GM23338 (cell line): Measurements from ENCODE around the gene LXN. TPM values are rescaled to one million over a fixed set of nuclear protein-coding genes. Genes with fewer than 3 reads are reported as not detected.

ENCODE experiments used
- ATAC-seq: fragments of 200-7000 bp; cut with Tn5 transposase; 3 replicates; pipeline ENCODE4 v1.9.1; 2020
- DNase-seq: peaks from one replicate; pipeline ENCODE4 v3.0.0-alpha.2; 2015; ENCODE audit warnings: low spot score
- H2AFZ ChIP-seq: fragments of 200-600 bp; sonication (generic); 2 replicates; pipeline ENCODE4 v1.8.0; 2016; ENCODE audit warnings: antibody characterized with exemption, mild to moderate bottlenecking, moderate library complexity
- H3F3A ChIP-seq: fragments of 200-600 bp; sonication (generic); replicated peaks from 2 replicates; pipeline ENCODE4 v1.8.0; 2017; ENCODE audit warnings: antibody characterized with exemption, mixed run types, low read depth
- H3K27ac ChIP-seq: fragments of 200-600 bp; sonication (generic); 2 replicates; pipeline ENCODE4 v1.6.1; 2016; ENCODE audit warnings: low read depth
- H3K27me3 ChIP-seq: fragments of 200-600 bp; sonication (generic); 2 replicates; pipeline ENCODE4 v1.8.0; 2016; ENCODE audit warnings: mild to moderate bottlenecking, mixed run types, moderate library complexity; ENCODE audit not compliant: insufficient read depth
- H3K36me3 ChIP-seq: fragments of 200-600 bp; sonication (generic); 2 replicates; pipeline ENCODE4 v1.8.0; 2016; ENCODE audit warnings: mild to moderate bottlenecking; ENCODE audit not compliant: insufficient read depth
- H3K4me1 ChIP-seq: fragments of 200-600 bp; sonication (generic); 2 replicates; pipeline ENCODE4 v1.8.0; 2016; ENCODE audit warnings: mild to moderate bottlenecking, moderate library complexity; ENCODE audit not compliant: insufficient read depth
- H3K4me2 ChIP-seq: fragments of 200-600 bp; sonication (generic); 2 replicates; pipeline ENCODE4 v1.7.1; 2017; ENCODE audit warnings: mixed run types
- H3K4me3 ChIP-seq: fragments of 200-600 bp; sonication (generic); 2 replicates; pipeline ENCODE4 v1.6.1; 2016; ENCODE audit warnings: mixed run types
- H3K79me2 ChIP-seq: fragments of 200-600 bp; sonication (generic); replicated peaks from 2 replicates; pipeline ENCODE4 v1.8.0; 2017; ENCODE audit warnings: mild to moderate bottlenecking; ENCODE audit not compliant: insufficient read depth
- H3K9me2 ChIP-seq: fragments of 200-600 bp; sonication (generic); 2 replicates; pipeline ENCODE4 v1.8.0; 2017; ENCODE audit not compliant: insufficient read depth
- H4K20me1 ChIP-seq: fragments of 200-600 bp; sonication (generic); replicated peaks from 2 replicates; pipeline ENCODE4 v1.8.0; 2017; ENCODE audit warnings: mild to moderate bottlenecking; ENCODE audit not compliant: insufficient read depth
- H3K27ac Mint-ChIP-seq: 2 replicates; pipeline ENCODE4 v1.8.0; 2020; ENCODE audit warnings: inconsistent platforms, mild to moderate bottlenecking, moderate library complexity, mixed read lengths
- H3K27me3 Mint-ChIP-seq: 3 replicates; pipeline ENCODE4 v1.8.0; 2022; ENCODE audit warnings: low read depth, mild to moderate bottlenecking, moderate library complexity, mixed read lengths, inconsistent platforms; ENCODE audit not compliant: insufficient read depth, poor library complexity
- H3K36me3 Mint-ChIP-seq: 3 replicates; pipeline ENCODE4 v1.8.0; 2021; ENCODE audit warnings: low read depth, mild to moderate bottlenecking, inconsistent platforms, moderate library complexity, mixed read lengths
- H3K4me1 Mint-ChIP-seq: 3 replicates; pipeline ENCODE4 v1.8.0; 2020; ENCODE audit warnings: mild to moderate bottlenecking, inconsistent platforms, mixed read lengths
- H3K4me3 Mint-ChIP-seq: 3 replicates; pipeline ENCODE4 v1.8.0; 2021; ENCODE audit warnings: moderate library complexity, mild to moderate bottlenecking, inconsistent platforms, mixed read lengths
- H3K9me3 Mint-ChIP-seq: 3 replicates; pipeline ENCODE4 v1.8.0; 2020; ENCODE audit warnings: moderate library complexity, mild to moderate bottlenecking, inconsistent platforms, mixed read lengths
- CREB1 ChIP-seq: fragments of 250-450 bp; sonication (Bioruptor Pico); IDR thresholded peaks from 2 replicates; pipeline ENCODE4 v1.5.0; 2020; ENCODE audit warnings: low read depth, mild to moderate bottlenecking, moderate library complexity
- EZH2 ChIP-seq: fragments of 200-600 bp; sonication (generic); IDR thresholded peaks from one replicate; pipeline ENCODE4 v1.8.0; 2017; ENCODE audit warnings: antibody characterized with exemption, mild to moderate bottlenecking, low read depth; ENCODE audit not compliant: unreplicated experiment
- EZH2phosphoT487 ChIP-seq: fragments of 200-600 bp; sonication (generic); IDR thresholded peaks from one replicate; pipeline ENCODE4 v1.8.1; 2018; ENCODE audit warnings: antibody characterized with exemption; ENCODE audit not compliant: unreplicated experiment
- JUNB ChIP-seq: IDR thresholded peaks from one replicate; pipeline ENCODE4 v1.6.1; 2016; ENCODE audit warnings: antibody characterized with exemption; ENCODE audit not compliant: unreplicated experiment
- NANOG ChIP-seq: IDR thresholded peaks from 2 replicates; pipeline ENCODE4 v1.6.1; 2016; ENCODE audit warnings: antibody characterized with exemption, borderline replicate concordance
- POLR2AphosphoS5 ChIP-seq: IDR thresholded peaks from 2 replicates; pipeline ENCODE4 v1.6.1; 2016; ENCODE audit warnings: antibody characterized with exemption, low read depth
- STAT1 ChIP-seq: IDR thresholded peaks from one replicate; pipeline ENCODE4 v1.6.1; 2016; ENCODE audit warnings: antibody characterized with exemption; ENCODE audit not compliant: unreplicated experiment
- ZNF114 ChIP-seq: fragments of 250-450 bp; sonication (Bioruptor Pico); IDR thresholded peaks from 2 replicates; pipeline ENCODE4 v1.5.0; 2020; ENCODE audit warnings: mild to moderate bottlenecking, moderate library complexity
- ZNF331 ChIP-seq: fragments of 250-450 bp; sonication (Bioruptor Pico); IDR thresholded peaks from 2 replicates; pipeline ENCODE4 v1.5.0; 2020; ENCODE audit warnings: low read depth, mild to moderate bottlenecking, moderate library complexity
- polyA plus RNA-seq: library from polyadenylated mRNA; unstranded; fragments of >200 nt; fragmentation: Nextera tagmentation; extraction: Ambion mirVana; gene quantifications from 2 replicates; pipeline ENCODE4 v1.2.1, GENCODE V29; 2016
- total RNA-seq: library from RNA; depleted of rRNA; stranded (reverse); fragments of >200 nt; shearing (Covaris generic); gene quantifications from 2 replicates; pipeline ENCODE4 v1.2.3, GENCODE V29; 2014
- TF ChIP-seq, protein P1 (sequence below): IDR thresholded peaks from one replicate; pipeline ENCODE4 v1.6.1; 2018; ENCODE audit warnings: antibody characterized with exemption; ENCODE audit not compliant: unreplicated experiment
- TF ChIP-seq, protein P2 (sequence below): IDR thresholded peaks from 2 replicates; pipeline ENCODE4 v1.6.1; 2016; ENCODE audit warnings: antibody characterized with exemption

LXN gene
- total and polyA plus RNA-seq, 2 experiments from 2014 or later: 5.6 to 10.0 TPM

DNA sequence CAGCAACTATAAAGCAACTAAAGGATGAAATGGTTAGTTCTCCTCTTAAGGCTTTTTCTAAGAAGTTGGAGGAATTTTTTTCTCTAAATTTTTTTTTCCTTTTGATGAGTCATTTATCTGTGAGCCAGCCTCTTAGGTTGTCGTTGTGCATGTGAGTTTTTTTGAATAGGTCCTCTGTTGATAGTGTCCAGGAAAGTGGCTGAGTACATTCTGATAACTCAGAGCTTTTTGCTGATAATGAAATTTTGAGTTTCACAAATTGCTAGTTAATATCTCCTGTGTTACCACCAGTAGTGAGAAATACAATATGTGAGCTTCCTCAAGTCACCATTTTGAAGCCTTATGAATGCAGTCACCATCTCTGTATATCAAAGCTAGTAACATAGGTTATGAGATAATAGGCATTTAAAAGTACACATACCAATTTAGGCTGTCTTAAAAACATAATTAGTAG is 7.1 kb upstream of the LXN start:
- TF ChIP-seq ZNF331 (CRISPR knock-in tag) (no peak), CREB1 (CRISPR knock-in tag) (no peak), EZH2phosphoT487 (no peak), NANOG (no peak), ZNF114 (CRISPR knock-in tag) (no peak), JUNB (no peak), POLR2AphosphoS5 (no peak)
- TF ChIP-seq, protein P1, sequence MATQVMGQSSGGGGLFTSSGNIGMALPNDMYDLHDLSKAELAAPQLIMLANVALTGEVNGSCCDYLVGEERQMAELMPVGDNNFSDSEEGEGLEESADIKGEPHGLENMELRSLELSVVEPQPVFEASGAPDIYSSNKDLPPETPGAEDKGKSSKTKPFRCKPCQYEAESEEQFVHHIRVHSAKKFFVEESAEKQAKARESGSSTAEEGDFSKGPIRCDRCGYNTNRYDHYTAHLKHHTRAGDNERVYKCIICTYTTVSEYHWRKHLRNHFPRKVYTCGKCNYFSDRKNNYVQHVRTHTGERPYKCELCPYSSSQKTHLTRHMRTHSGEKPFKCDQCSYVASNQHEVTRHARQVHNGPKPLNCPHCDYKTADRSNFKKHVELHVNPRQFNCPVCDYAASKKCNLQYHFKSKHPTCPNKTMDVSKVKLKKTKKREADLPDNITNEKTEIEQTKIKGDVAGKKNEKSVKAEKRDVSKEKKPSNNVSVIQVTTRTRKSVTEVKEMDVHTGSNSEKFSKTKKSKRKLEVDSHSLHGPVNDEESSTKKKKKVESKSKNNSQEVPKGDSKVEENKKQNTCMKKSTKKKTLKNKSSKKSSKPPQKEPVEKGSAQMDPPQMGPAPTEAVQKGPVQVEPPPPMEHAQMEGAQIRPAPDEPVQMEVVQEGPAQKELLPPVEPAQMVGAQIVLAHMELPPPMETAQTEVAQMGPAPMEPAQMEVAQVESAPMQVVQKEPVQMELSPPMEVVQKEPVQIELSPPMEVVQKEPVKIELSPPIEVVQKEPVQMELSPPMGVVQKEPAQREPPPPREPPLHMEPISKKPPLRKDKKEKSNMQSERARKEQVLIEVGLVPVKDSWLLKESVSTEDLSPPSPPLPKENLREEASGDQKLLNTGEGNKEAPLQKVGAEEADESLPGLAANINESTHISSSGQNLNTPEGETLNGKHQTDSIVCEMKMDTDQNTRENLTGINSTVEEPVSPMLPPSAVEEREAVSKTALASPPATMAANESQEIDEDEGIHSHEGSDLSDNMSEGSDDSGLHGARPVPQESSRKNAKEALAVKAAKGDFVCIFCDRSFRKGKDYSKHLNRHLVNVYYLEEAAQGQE: no peak
- TF ChIP-seq, protein P2, sequence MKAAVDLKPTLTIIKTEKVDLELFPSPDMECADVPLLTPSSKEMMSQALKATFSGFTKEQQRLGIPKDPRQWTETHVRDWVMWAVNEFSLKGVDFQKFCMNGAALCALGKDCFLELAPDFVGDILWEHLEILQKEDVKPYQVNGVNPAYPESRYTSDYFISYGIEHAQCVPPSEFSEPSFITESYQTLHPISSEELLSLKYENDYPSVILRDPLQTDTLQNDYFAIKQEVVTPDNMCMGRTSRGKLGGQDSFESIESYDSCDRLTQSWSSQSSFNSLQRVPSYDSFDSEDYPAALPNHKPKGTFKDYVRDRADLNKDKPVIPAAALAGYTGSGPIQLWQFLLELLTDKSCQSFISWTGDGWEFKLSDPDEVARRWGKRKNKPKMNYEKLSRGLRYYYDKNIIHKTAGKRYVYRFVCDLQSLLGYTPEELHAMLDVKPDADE: no peak
- no peaks in the 10 kb centered on the region for H3K79me2 ChIP-seq
- H3K4me1 ChIP-seq: no peaks in the 10 kb centered on the region
- no peaks in the 10 kb centered on the region for H3F3A ChIP-seq
- H3K27ac Mint-ChIP-seq: no peak overlapping the region
- H3K4me3 Mint-ChIP-seq: no peak overlapping the region
- no peaks in the 10 kb centered on the region for H3K9me3 Mint-ChIP-seq
- H3K36me3 Mint-ChIP-seq: no peaks in the 10 kb centered on the region; the same call in 2 of the 3 replicates
- no peaks in the 10 kb centered on the region for H3K9me2 ChIP-seq
- H3K27me3 ChIP-seq: no peaks in the 10 kb centered on the region
- no peaks in the 10 kb centered on the region for H3K4me1 Mint-ChIP-seq
- H4K20me1 ChIP-seq: no peaks in the 10 kb centered on the region
- DNase-seq (no peak), ATAC-seq (no peak)
- H2AFZ ChIP-seq: no peak overlapping the region
- no peaks in the 10 kb centered on the region for H3K27me3 Mint-ChIP-seq
- no peak overlapping the region for H3K4me3 ChIP-seq
- no peaks in the 10 kb centered on the region for H3K36me3 ChIP-seq
- H3K4me2 ChIP-seq: no peak overlapping the region
- H3K27ac ChIP-seq: no peak overlapping the region

DNA sequence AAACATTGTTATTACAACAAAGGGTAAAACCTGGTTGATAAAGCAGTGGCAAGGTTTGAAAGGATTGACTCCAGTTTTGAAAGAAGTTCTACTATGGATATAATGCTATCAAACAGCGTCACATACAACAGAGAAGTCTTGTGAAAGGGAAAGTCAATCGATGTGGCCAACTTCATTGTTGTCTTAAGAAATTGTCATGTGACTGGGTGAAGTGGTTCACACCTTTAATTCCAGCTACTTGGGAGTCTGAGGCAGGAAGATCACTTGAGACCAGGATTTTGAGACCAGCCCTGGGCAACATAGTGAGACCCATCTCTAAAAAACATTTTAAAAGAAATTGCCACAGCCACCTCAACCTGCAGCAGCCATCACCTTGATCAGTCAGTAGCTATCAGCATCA is 6.2 kb upstream of the LXN start:
- H3K36me3 ChIP-seq: no peaks in the 10 kb centered on the region
- no peak overlapping the region for H3K4me3 ChIP-seq
- no peaks in the 10 kb centered on the region for H3F3A ChIP-seq
- no peaks in the 10 kb centered on the region for H3K79me2 ChIP-seq
- Mint-ChIP-seq H3K36me3 (no peaks in the 10 kb centered on the region), H3K4me1 (no peaks in the 10 kb centered on the region), H3K27me3 (no peaks in the 10 kb centered on the region), H3K9me3 (no peaks in the 10 kb centered on the region), H3K27ac (no peak overlapping the region), H3K4me3 (no peak overlapping the region)
- DNase-seq (no peak), ATAC-seq (no peak)
- H3K27ac ChIP-seq: no peak overlapping the region
- no peaks in the 10 kb centered on the region for H3K9me2 ChIP-seq
- no peaks in the 10 kb centered on the region for H3K27me3 ChIP-seq
- H4K20me1 ChIP-seq: no peaks in the 10 kb centered on the region
- no peak overlapping the region for H3K4me2 ChIP-seq
- H3K4me1 ChIP-seq: no peaks in the 10 kb centered on the region
- no peak overlapping the region for H2AFZ ChIP-seq
- TF ChIP-seq ZNF114 (CRISPR knock-in tag): no peak
- no peak for TF ChIP-seq NANOG
- no peak for TF ChIP-seq CREB1 (CRISPR knock-in tag)
- no peak for TF ChIP-seq STAT1
- no peak for TF ChIP-seq JUNB
- TF ChIP-seq EZH2phosphoT487: no peak
- TF ChIP-seq EZH2: no peak
- TF ChIP-seq POLR2AphosphoS5: no peak
- TF ChIP-seq, protein P1: no peak
- TF ChIP-seq, protein P2: no peak
- no peak for TF ChIP-seq ZNF331 (CRISPR knock-in tag)
